GM12874 (cell line): ENCODE results near the gene YJU2.

Source experiments
- CTCF ChIP-seq: IDR thresholded peaks from 2 replicates; pipeline ENCODE4 v1.5.1; 2011; ENCODE audit warnings: low read depth, mild to moderate bottlenecking, control low read depth, low read length, moderate library complexity; ENCODE audit not compliant: insufficient read depth

YJU2 gene

GRCh38 chr19:4303819-4304537 lies 57.1 kb downstream of the YJU2 start:
- no peak for TF ChIP-seq CTCF

GRCh38 chr19:4304538-4305256 lies 57.8 kb downstream of the YJU2 start, which contains the start of gene FSD1:
Gene FSD1 (plus strand): TSS chr19:4304598. CDS start chr19:4304747, 149 bp downstream.
- no peak for TF ChIP-seq CTCF

GRCh38 chr19:4305257-4305612 lies 58.4 kb downstream of the YJU2 start:
- TF ChIP-seq CTCF, result no peak

- no peak for TF ChIP-seq CTCF
Observed at GRCh38 chr19:4305659-4306058, 58.8 kb downstream of the YJU2 start.

GRCh38 chr19:4310247-4311121 lies 63.6 kb downstream of the YJU2 start:
- TF ChIP-seq CTCF, result no peak

GRCh38 chr19:4313847-4314490 lies 67.1 kb downstream of the YJU2 start:
- TF ChIP-seq CTCF, result no peak
